Measurements from ENCODE around the gene UBR2. TPM values are rescaled to one million over a fixed set of nuclear protein-coding genes. Genes with fewer than 3 reads are reported as not detected.

UBR2 gene
- total and polyA plus RNA-seq, 9 of the 15 experiments (the other 6 are each of a cell fraction or from before 2014, with no cell fraction given): 9.1 to 38.9 (median 23.4) TPM

GRCh38 chr6:42726485-42727086 lies 162.8 kb downstream of the UBR2 start (continued):
- TF ChIP-seq RFX5 (IDR thresholded peaks at IDR 0.05; ENCODE audit: low read depth, low read length) (no peak), LCOR (CRISPR knock-in tag; IDR thresholded peaks at IDR 0.05) (no peak), HNRNPL (IDR thresholded peaks at IDR 0.05; ENCODE audit: low read depth, low read length) (no peak), RCOR1 (IDR thresholded peaks at IDR 0.05; ENCODE audit: borderline replicate concordance in 1 of 2, low read depth in 2 of 2, low read length in 2 of 2) (peak in 1 of 2 experiments; percentile 74; a peak in 1 of 4 replicates), ARNT (IDR thresholded peaks at IDR 0.05) (peak in 1 of 2 experiments; percentile 74; a peak in 3 of 4 replicates), ZNF75A (CRISPR knock-in tag; IDR thresholded peaks at IDR 0.05) (no peak), HMBOX1 (IDR thresholded peaks at IDR 0.05) (peak; percentile 49; the same call in 1 of the 2 replicates), ATF1 (CRISPR knock-in tag; IDR thresholded peaks at IDR 0.05) (no peak), ATF1 (tag; IDR thresholded peaks at IDR 0.05) (peak; percentile 71; the same call in 1 of the 2 replicates), ZKSCAN3 (CRISPR knock-in tag; IDR thresholded peaks at IDR 0.05) (no peak), HNRNPUL1 (IDR thresholded peaks at IDR 0.05; ENCODE audit: low read length) (no peak), MEIS2 (IDR thresholded peaks at IDR 0.05; ENCODE audit: partially characterized antibody) (no peak), ZNF174 (CRISPR knock-in tag; IDR thresholded peaks at IDR 0.05) (no peak), TOE1 (IDR thresholded peaks at IDR 0.05; ENCODE audit: borderline replicate concordance) (0 out of 2 replicates have a peak, but pooled peaks have one; percentile 48), TOE1 (CRISPR knock-in tag; IDR thresholded peaks at IDR 0.05; ENCODE audit: borderline replicate concordance, low read depth) (no peak), SAFB2 (IDR thresholded peaks at IDR 0.05; ENCODE audit: borderline replicate concordance, low read depth, low read length, severe bottlenecking) (no peak), TRIM28 (IDR thresholded peaks at IDR 0.05) (no peak), ZNF830 (CRISPR knock-in tag; IDR thresholded peaks at IDR 0.05) (no peak), ZNF592 (IDR thresholded peaks at IDR 0.05) (no peak), XRCC3 (IDR thresholded peaks at IDR 0.05) (no peak), FOSL1 (tag; conservative IDR thresholded peaks at IDR 0.05) (peak; percentile 80), CBFA2T2 (conservative IDR thresholded peaks at IDR 0.05) (no peak), NFRKB (IDR thresholded peaks at IDR 0.05; ENCODE audit: low read depth) (no peak), MBD1 (CRISPR knock-in tag; IDR thresholded peaks at IDR 0.05) (peak; percentile 98)
